ENCODE measurements around the gene NUDCD2. TPM values are rescaled to one million over a fixed set of nuclear protein-coding genes. Genes with fewer than 3 reads are reported as not detected.

The NUDCD2 gene
- total RNA-seq, 6 donors from 2014 or later, result 3.1 to 25.6 (median 7.9) TPM

DNA sequence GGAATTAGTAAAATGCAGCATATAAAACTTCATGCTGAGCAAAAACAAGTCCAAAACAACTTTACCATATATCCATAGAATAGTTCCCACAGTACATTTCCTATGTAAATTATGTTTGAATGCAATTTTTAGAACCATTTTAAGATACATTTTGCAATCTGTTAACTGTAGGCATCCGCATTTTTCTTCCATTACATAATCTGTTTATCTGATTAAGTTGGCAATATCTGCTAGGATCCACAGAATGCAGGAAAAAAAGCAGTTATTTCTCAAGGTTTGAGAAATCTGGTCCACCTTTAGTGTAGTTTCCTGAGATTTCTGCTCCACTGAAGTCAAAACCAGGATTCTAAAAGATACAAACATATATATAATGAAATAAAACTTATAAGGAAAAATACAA is 6.2 kb downstream of the NUDCD2 start:
- H3K27ac ChIP-seq, result no peak overlapping the region
- no peak for TF ChIP-seq EP300 (IDR thresholded peaks at IDR 0.05)
- TF ChIP-seq POLR2AphosphoS5 (IDR thresholded peaks at IDR 0.05), result no peak
- TF ChIP-seq, protein P1, sequence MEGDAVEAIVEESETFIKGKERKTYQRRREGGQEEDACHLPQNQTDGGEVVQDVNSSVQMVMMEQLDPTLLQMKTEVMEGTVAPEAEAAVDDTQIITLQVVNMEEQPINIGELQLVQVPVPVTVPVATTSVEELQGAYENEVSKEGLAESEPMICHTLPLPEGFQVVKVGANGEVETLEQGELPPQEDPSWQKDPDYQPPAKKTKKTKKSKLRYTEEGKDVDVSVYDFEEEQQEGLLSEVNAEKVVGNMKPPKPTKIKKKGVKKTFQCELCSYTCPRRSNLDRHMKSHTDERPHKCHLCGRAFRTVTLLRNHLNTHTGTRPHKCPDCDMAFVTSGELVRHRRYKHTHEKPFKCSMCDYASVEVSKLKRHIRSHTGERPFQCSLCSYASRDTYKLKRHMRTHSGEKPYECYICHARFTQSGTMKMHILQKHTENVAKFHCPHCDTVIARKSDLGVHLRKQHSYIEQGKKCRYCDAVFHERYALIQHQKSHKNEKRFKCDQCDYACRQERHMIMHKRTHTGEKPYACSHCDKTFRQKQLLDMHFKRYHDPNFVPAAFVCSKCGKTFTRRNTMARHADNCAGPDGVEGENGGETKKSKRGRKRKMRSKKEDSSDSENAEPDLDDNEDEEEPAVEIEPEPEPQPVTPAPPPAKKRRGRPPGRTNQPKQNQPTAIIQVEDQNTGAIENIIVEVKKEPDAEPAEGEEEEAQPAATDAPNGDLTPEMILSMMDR (IDR thresholded peaks at IDR 0.05), result no peak
- no peak for TF ChIP-seq POLR2A (IDR thresholded peaks at IDR 0.05)
- H3K4me3 ChIP-seq, result no peak overlapping the region
- DNase-seq, result no peak
- ATAC-seq (ENCODE audit: low FRiP score in 2 of 2), result no peak
- H3K4me1 ChIP-seq, result peaks cover 7 to 14% (median 10%) of the 10 kb centered on the region in 4 donors
- peaks cover 0 to 44% (median 7%) of the 10 kb centered on the region in 4 donors for H3K36me3 ChIP-seq
- no peaks in the 10 kb centered on the region for H3K9me3 ChIP-seq
- H3K27me3 ChIP-seq, result no peaks in the 10 kb centered on the region
- 73 to 83% methylated on average over 1 of the region's 1 CpG for WGBS, 2 donors

DNA sequence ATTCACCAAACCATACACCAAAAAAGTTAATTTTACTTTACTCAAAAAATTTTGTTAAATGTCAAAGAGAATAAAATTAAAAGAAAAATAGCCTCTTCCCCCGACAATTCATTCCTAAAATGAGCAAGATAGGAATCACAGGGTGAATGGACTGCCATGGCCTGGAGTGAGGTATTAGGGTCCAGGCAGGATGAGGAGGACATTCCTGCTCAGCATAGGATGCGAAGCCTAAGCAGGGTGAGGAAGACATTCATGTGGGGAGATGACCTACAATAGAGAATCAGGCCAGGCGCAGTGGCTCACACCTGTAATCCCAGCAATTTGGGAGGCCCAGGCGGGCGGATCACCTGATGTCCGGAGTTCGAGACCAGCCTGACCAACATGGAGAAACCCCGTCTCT is 8.4 kb downstream of the NUDCD2 start:
- no peak for DNase-seq
- H3K36me3 ChIP-seq, result peaks cover 4 to 64% (median 21%) of the 10 kb centered on the region in 4 donors

DNA sequence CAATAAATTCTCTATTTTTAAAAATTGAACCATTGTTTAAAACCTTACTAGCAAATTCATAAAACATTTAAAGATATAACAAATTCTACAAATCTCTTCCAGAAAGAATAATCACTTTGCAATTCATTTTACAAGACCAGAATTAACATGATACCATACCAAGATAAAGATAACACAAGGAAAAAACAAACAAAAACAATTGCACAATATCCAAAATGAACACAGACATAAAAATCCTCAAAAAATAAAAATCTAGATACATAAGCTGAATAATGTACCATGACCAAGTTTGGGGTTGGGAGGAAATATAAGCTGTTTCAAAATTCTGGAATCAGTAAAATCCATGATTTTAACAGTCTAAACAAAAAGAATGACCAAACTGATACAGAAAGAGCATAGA is 11.4 kb downstream of the NUDCD2 start:
- no peak for TF ChIP-seq POLR2A (IDR thresholded peaks at IDR 0.05)
- TF ChIP-seq, protein P1 (IDR thresholded peaks at IDR 0.05), result no peak
- TF ChIP-seq POLR2AphosphoS5 (IDR thresholded peaks at IDR 0.05), result no peak
- no peak for TF ChIP-seq EP300 (IDR thresholded peaks at IDR 0.05)
- Histone ChIP-seq H3K27ac (no peak overlapping the region), H3K4me1 (no peaks in the 10 kb centered on the region), H3K27me3 (no peaks in the 10 kb centered on the region), H3K36me3 (peaks cover 7 to 71% (median 29%) of the 10 kb centered on the region in 4 donors), H3K4me3 (no peak overlapping the region), H3K9me3 (no peaks in the 10 kb centered on the region)
- ATAC-seq (ENCODE audit: low FRiP score in 2 of 2) (no peak), DNase-seq (no peak)

More for the DNA sequence above, 8.4 kb downstream of the NUDCD2 start:
- no peaks in the 10 kb centered on the region for H3K4me1 ChIP-seq
- no peak overlapping the region for H3K27ac ChIP-seq
- 95 to 97% methylated on average over 6 to 8 of the region's 8 CpGs for WGBS, 2 donors
- no peaks in the 10 kb centered on the region for H3K9me3 ChIP-seq
- no peak for ATAC-seq (ENCODE audit: low FRiP score in 2 of 2)
- no peak overlapping the region for H3K4me3 ChIP-seq
- TF ChIP-seq, protein P1 (IDR thresholded peaks at IDR 0.05), result no peak
- no peaks in the 10 kb centered on the region for H3K27me3 ChIP-seq

DNA sequence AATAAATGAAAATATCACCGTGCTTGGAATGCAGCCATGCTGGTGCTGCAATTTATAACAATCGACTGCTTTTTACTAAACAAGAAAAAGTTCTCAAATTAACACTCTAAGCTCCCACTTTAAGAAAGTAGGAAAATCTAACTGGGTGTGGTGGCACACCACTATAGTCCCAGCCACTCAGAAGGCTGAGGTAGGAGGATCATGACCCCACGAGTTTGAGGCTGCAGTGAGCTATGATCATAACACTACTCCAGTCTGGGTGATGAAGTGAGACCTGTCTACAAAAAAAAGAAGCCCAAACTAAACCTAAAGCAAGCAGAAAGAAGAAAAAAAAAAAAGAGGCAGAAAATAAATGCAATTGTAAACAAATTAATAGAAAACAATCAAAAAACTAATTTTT is 12.0 kb downstream of the NUDCD2 start:
- WGBS, 2 donors, result 85 to 88% methylated on average over 3 of the region's 3 CpGs
- Histone ChIP-seq H3K36me3 (peaks cover 10 to 71% (median 31%) of the 10 kb centered on the region in 4 donors), H3K4me3 (no peak overlapping the region), H3K9me3 (no peaks in the 10 kb centered on the region), H3K4me1 (no peaks in the 10 kb centered on the region), H3K27me3 (no peaks in the 10 kb centered on the region), H3K27ac (no peak overlapping the region)
- ATAC-seq (ENCODE audit: low FRiP score in 2 of 2) (no peak), DNase-seq (no peak)
- TF ChIP-seq EP300 (IDR thresholded peaks at IDR 0.05) (no peak), POLR2A (IDR thresholded peaks at IDR 0.05) (no peak), POLR2AphosphoS5 (IDR thresholded peaks at IDR 0.05) (no peak)
- TF ChIP-seq, protein P1 (IDR thresholded peaks at IDR 0.05), result no peak

DNA sequence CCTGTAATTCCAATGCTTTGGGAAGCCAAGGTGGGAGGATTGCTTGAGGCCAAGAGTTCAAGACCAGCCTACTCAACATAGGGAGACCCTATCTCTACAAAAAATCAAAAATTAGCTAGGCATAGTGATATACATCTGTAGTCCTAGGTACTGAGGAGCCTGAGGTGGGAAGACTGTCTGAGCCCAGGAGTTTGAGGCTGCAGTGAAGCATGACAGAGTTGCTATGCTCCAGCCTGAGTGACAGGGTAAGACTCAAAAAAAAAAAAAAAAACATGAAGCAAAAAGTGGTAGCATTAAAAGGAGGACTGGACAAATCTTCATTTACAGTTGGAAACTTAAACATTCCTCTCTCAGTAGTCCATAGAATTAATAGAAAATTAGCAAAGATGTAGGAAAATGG is 12.7 kb downstream of the NUDCD2 start:
- ATAC-seq (ENCODE audit: low FRiP score in 2 of 2), result no peak
- TF ChIP-seq POLR2A (IDR thresholded peaks at IDR 0.05) (no peak), EP300 (IDR thresholded peaks at IDR 0.05) (no peak), POLR2AphosphoS5 (IDR thresholded peaks at IDR 0.05) (no peak)
- TF ChIP-seq, protein P1 (IDR thresholded peaks at IDR 0.05), result no peak
- Histone ChIP-seq H3K4me3 (no peak overlapping the region), H3K27ac (no peak overlapping the region), H3K27me3 (no peaks in the 10 kb centered on the region), H3K9me3 (no peaks in the 10 kb centered on the region), H3K36me3 (peaks cover 12 to 71% (median 36%) of the 10 kb centered on the region in 4 donors), H3K4me1 (no peaks in the 10 kb centered on the region)
- DNase-seq, result no peak
